T-helper 1 cell treated with Interleukin-12 subunit alpha and Interleukin-12 subunit beta and Interleukin-4 antibody, amounts not matched to agents 30 ng/mL and 1 ng/mL, for 36 hours (primary cell): Measurements from ENCODE around the gene PNMA6E. TPM values are rescaled to one million over a fixed set of nuclear protein-coding genes. Genes with fewer than 3 reads are reported as not detected.

Source experiments
- intact Hi-C: fragments of 100-400 bp; cut with micrococcal nuclease; formaldehyde crosslinking; loops from one replicate; pipeline ENCODE4 v1.15.1; 2024
- total RNA-seq: library from RNA; stranded (reverse); gene quantifications from 2 replicates; pipeline ENCODE4 v1.2.3, GENCODE V29; 2022

Gene PNMA6E
- total RNA-seq, 1 donor from 2014 or later, result not detected

DNA sequence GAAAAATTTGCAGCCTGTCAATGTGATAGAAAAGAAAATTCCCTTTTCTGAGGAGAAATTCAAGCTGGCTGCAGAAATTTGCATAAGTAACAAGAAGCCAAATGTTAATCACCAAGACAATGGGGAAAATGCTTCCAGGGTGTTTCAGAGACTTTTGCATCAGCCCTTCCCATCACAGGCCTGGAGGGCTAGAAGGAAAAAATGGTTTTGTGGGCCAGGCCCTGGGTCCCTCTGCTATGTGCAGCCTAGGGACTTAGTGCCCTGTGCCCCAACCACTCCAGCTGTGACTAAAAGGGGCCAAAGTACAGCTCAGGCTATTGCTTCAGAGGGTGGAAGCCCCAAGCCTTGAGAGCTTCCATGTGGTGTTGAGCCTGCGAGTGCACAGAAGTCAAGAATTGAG, 43.3 kb downstream of the PNMA6E start:
- intact Hi-C loops, result no loop called here

DNA sequence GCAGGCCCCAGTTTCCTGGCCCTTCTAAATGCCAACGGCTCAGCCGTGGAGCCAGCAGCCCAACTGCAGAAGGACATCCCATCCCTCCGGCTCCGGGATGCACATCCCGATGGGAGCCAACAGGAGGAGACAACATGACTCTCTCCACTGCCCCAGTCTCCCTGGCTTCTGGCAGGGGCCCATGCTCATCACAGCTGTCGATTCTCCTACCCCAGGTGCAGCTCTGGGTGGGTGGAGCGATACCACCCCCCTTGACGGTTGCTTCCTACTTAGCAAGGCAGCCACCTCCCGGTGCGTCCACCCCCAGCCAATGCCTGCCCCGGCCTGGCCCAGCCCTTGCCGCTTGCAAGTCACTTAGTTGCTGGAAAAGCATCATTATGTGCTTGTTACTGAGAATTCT, 47.7 kb downstream of the PNMA6E start:
- intact Hi-C loops, result no loop called here

DNA sequence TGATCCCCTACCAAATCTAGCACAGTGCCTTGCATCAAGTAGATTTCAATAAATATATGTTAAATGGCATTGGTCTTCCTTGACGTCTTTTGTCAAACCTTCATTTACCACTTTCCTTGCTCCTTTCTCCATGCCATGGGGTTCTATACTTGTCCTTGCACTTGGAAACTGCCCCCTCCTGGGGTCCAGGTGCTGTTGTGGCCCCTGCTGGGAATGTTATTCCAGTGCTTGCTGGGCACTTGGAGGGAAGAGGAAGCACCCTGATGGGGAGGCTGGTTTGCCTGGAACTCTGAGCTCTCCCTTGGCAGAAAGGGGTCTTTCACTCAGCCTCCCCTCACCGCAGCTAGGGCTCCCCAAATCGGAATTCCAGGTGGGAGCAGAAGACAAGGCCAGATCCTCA, 48.3 kb downstream of the PNMA6E start:
- intact Hi-C loops, result no loop called here

DNA sequence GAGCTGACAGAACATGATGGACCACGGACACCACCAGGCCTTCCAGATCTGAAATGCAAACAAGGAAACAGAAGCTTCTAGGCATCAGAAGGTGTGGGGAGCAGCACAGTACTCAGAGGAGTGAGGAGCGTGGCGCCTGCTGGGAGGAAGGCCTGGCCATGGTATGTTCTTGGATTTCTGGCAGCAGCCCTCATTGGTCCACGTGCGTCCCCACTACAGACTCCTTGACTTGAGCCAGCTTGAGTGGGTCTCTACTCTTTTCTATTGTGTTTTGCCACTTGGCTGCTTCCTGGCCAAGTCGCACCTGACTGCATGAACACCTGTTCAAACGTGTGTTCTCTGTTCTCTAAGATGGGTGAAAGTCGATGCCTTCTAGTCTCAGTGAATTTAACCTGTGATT, 49.2 kb downstream of the PNMA6E start:
- intact Hi-C loops, result no loop called here

DNA sequence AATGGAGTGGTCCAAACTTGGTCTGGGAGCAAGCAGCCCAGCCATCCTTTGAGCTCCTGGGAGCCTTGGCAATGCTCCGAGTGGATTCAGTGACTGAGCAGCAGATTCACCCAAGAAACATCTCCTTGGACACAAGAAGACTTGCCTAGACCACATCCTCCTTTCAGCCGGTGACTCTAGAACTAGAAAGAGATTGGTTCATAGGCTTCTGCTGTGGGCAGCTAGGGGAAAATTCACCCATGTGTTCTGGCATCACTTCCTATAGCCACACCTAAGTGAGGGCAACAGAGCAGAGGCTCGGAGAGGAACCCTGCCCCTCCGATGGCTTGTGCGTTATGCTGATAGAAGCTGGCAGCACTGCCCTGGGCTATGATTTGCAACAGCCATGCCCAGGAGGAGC, 51.2 kb downstream of the PNMA6E start:
- intact Hi-C loops, result no loop called here

- intact Hi-C loops, result no loop called here
Measured at GRCh38 chrX:153348421-153348820, 52.7 kb downstream of the PNMA6E start.

DNA sequence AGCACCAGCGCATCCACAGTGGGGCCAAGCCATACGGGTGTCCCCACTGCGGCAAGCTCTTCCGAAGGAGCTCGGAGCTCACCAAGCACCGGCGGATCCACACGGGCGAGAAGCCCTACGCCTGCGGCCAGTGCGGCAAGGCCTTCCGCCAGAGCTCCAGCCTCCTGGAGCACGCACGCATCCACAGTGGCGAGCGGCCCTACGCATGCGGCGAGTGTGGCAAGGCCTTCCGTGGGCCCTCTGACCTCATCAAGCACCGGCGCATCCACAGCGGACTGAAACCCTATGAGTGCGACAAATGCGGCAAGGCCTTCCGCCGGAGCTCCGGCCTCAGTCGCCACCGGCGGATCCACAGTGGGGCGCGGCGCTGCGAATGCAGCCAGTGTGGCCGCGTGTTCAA, 53.6 kb downstream of the PNMA6E start:
- intact Hi-C loops, result no loop called here

Other genes with a start within 250 kb of the PNMA6E start
- gene MAGEA1, start 222.1 kb downstream of the PNMA6E start, total RNA-seq, result not detected in 2 replicates
- not detected in 2 replicates for gene PNMA6F, start 79.6 kb downstream of the PNMA6E start, total RNA-seq
- gene ZNF275, start 67.2 kb downstream of the PNMA6E start, total RNA-seq, result 23.5 and 24.3 TPM in 2 replicates
- gene ZFP92, start 10.1 kb upstream of the PNMA6E start, total RNA-seq, result 2.5 TPM in 2 replicates
- 2.3 and 2.4 TPM in 2 replicates for gene TREX2, start 44.7 kb upstream of the PNMA6E start, total RNA-seq
- 41.9 and 42.1 TPM in 2 replicates for gene HAUS7, start 69.2 kb upstream of the PNMA6E start, total RNA-seq
- gene BGN, start 93.6 kb upstream of the PNMA6E start, total RNA-seq, result not detected in 2 replicates
- 0.07 and 0.12 TPM in 2 replicates for gene ATP2B3, start 116.3 kb upstream of the PNMA6E start, total RNA-seq
- gene CCNQ, start 197.8 kb upstream of the PNMA6E start, total RNA-seq, result 22.7 and 23.3 TPM in 2 replicates
- not detected in 2 replicates for gene DUSP9, start 245.9 kb upstream of the PNMA6E start, total RNA-seq